H9 (cell line): ENCODE data around the gene KCNH5. TPM values are rescaled to one million over a fixed set of nuclear protein-coding genes. Genes with fewer than 3 reads are reported as not detected.
A peak's percentile ranks its signal among the peaks of the same experiment; 100 is the strongest.

Experiments
- DNase-seq: peaks from one replicate; pipeline ENCODE4 v3.0.0-alpha.2; 2017
- H2AFZ ChIP-seq: one replicate; pipeline ENCODE4 v1.6.1; 2013; ENCODE audit warnings: mild to moderate bottlenecking, low read length, control low read depth, moderate library complexity
- H2AK5ac ChIP-seq: 2 replicates; pipeline ENCODE4 v1.6.1; 2013; ENCODE audit warnings: low read length, control low read depth, mixed read lengths; ENCODE audit not compliant: insufficient read length
- H2BK120ac ChIP-seq: one replicate; pipeline ENCODE4 v1.6.1; 2013; ENCODE audit warnings: low read depth, mild to moderate bottlenecking, low read length, control low read depth, inconsistent platforms; ENCODE audit not compliant: poor library complexity, severe bottlenecking
- H2BK12ac ChIP-seq: 2 replicates; pipeline ENCODE4 v1.6.1; 2013; ENCODE audit warnings: low read length, control low read depth, mixed read lengths, low read depth; ENCODE audit not compliant: insufficient read length
- H2BK15ac ChIP-seq: 2 replicates; pipeline ENCODE4 v1.6.1; 2013; ENCODE audit warnings: low read depth, low read length, control low read depth
- H2BK20ac ChIP-seq: one replicate; pipeline ENCODE4 v1.6.1; 2013; ENCODE audit warnings: low read depth, mild to moderate bottlenecking, low read length, control low read depth, inconsistent platforms; ENCODE audit not compliant: poor library complexity, severe bottlenecking
- H2BK5ac ChIP-seq: 2 replicates; pipeline ENCODE4 v1.6.1; 2013; ENCODE audit warnings: low read length, control low read depth, mixed read lengths; ENCODE audit not compliant: insufficient read length
- H3K14ac ChIP-seq: 2 replicates; pipeline ENCODE4 v1.6.1; 2013; ENCODE audit warnings: low read length, control low read depth; ENCODE audit not compliant: insufficient read depth
- H3K18ac ChIP-seq: 2 replicates; pipeline ENCODE4 v1.6.1; 2013; ENCODE audit warnings: low read depth, mild to moderate bottlenecking, mixed read lengths, low read length, control low read depth; ENCODE audit not compliant: insufficient read length
- H3K23ac ChIP-seq: 2 replicates; pipeline ENCODE4 v1.6.1; 2013; ENCODE audit warnings: low read length, control low read depth, mixed read lengths, low read depth; ENCODE audit not compliant: insufficient read length
- H3K23me2 ChIP-seq: 2 replicates; pipeline ENCODE4 v1.6.1; 2013; ENCODE audit warnings: low read depth, mild to moderate bottlenecking, mixed read lengths, low read length, control low read depth; ENCODE audit not compliant: insufficient read length, poor library complexity, severe bottlenecking
- H3K27ac ChIP-seq: 2 replicates; pipeline ENCODE4 v1.5.1; 2013; ENCODE audit warnings: low read length, control low read depth, mixed read lengths, low read depth; ENCODE audit not compliant: insufficient read length
- H3K27me3 ChIP-seq: 2 replicates; pipeline ENCODE4 v1.6.1; 2013; ENCODE audit warnings: low read length, control low read depth, inconsistent platforms; ENCODE audit not compliant: insufficient read depth
- H3K4ac ChIP-seq: 2 replicates; pipeline ENCODE4 v1.6.1; 2013; ENCODE audit warnings: low read depth, mild to moderate bottlenecking, control low read depth, inconsistent platforms, low read length, moderate library complexity
- H3K4me1 ChIP-seq: 2 replicates; pipeline ENCODE4 v1.6.1; 2013; ENCODE audit warnings: low read length, control low read depth, inconsistent platforms; ENCODE audit not compliant: insufficient read depth
- H3K4me2 ChIP-seq: 2 replicates; pipeline ENCODE4 v1.6.1; 2013; ENCODE audit warnings: low read length, control low read depth, mixed read lengths; ENCODE audit not compliant: insufficient read length, insufficient read depth
- H3K56ac ChIP-seq: 2 replicates; pipeline ENCODE4 v1.6.1; 2013; ENCODE audit warnings: low read depth, mild to moderate bottlenecking, mixed read lengths, low read length, control low read depth; ENCODE audit not compliant: insufficient read length
- H3K79me1 ChIP-seq: 2 replicates; pipeline ENCODE4 v1.6.1; 2013; ENCODE audit warnings: low read depth, mild to moderate bottlenecking, moderate library complexity, low read length, control low read depth, inconsistent platforms; ENCODE audit not compliant: insufficient read depth, poor library complexity, severe bottlenecking
- H3K79me2 ChIP-seq: 2 replicates; pipeline ENCODE4 v1.6.1; 2013; ENCODE audit warnings: low read length, control low read depth, inconsistent platforms; ENCODE audit not compliant: insufficient read depth
- H3K9ac ChIP-seq: 2 replicates; pipeline ENCODE4 v1.6.1; 2013; ENCODE audit warnings: low read length, control low read depth, mixed read lengths; ENCODE audit not compliant: insufficient read length; ENCODE audit errors: extremely low read depth
- H3K9me3 ChIP-seq: one replicate; pipeline ENCODE4 v1.6.1; 2013; ENCODE audit warnings: low read depth, low read length, inconsistent platforms; ENCODE audit not compliant: control insufficient read depth
- H3T11ph ChIP-seq: one replicate; pipeline ENCODE4 v1.6.1; 2013; ENCODE audit warnings: mild to moderate bottlenecking, low read length, control low read depth, inconsistent platforms
- H4K20me1 ChIP-seq: one replicate; pipeline ENCODE4 v1.6.1; 2013; ENCODE audit not compliant: control insufficient read depth, insufficient read length, insufficient read depth
- H4K5ac ChIP-seq: 2 replicates; pipeline ENCODE4 v1.6.1; 2013; ENCODE audit warnings: low read depth, mild to moderate bottlenecking, mixed read lengths, low read length, control low read depth; ENCODE audit not compliant: insufficient read length
- H4K8ac ChIP-seq: replicated peaks from 2 replicates; pipeline ENCODE4 v1.6.1; 2013; ENCODE audit warnings: low read length, control low read depth, mixed read lengths, low read depth; ENCODE audit not compliant: insufficient read length
- H4K91ac ChIP-seq: 2 replicates; pipeline ENCODE4 v1.6.1; 2013; ENCODE audit warnings: low read depth, mild to moderate bottlenecking, moderate library complexity, mixed read lengths, low read length, control low read depth; ENCODE audit not compliant: insufficient read length
- H3K27ac Mint-ChIP-seq, 3 experiments: 2 replicates in 2 of 3; 3 replicates in 1 of 3; pipeline ENCODE4 v1.8.0; 2020 to 2021; ENCODE audit warnings: mixed read lengths in 3 of 3, mild to moderate bottlenecking in 1 of 3, moderate library complexity in 1 of 3
- H3K27me3 Mint-ChIP-seq: 2 replicates; pipeline ENCODE4 v1.8.0; 2021; ENCODE audit warnings: low read depth, mild to moderate bottlenecking, moderate library complexity, mixed read lengths
- H3K36me3 Mint-ChIP-seq, 3 experiments: 2 replicates in 2 of 3; 3 replicates in 1 of 3; pipeline ENCODE4 v1.8.0; 2020 to 2021; ENCODE audit warnings: low read depth in 3 of 3, mixed read lengths in 3 of 3; ENCODE audit not compliant: insufficient read depth in 1 of 3
- H3K4me1 Mint-ChIP-seq, 2 experiments: 2 replicates each; pipeline ENCODE4 v1.8.0; 2020; ENCODE audit warnings: mixed read lengths in 2 of 2
- H3K4me3 Mint-ChIP-seq, 2 experiments: 2 replicates in 1 of 2; 3 replicates in 1 of 2; pipeline ENCODE4 v1.8.0; 2020 to 2021; ENCODE audit warnings: mild to moderate bottlenecking in 2 of 2, mixed read lengths in 2 of 2, moderate library complexity in 1 of 2
- H3K9me3 Mint-ChIP-seq, 2 experiments: 2 replicates in 1 of 2; 3 replicates in 1 of 2; pipeline ENCODE4 v1.8.0; 2020; ENCODE audit warnings: mild to moderate bottlenecking in 2 of 2, mixed read lengths in 2 of 2, moderate library complexity in 1 of 2
- CTCF ChIP-seq: fragments of 200-600 bp; sonication (generic); conservative IDR thresholded peaks from 3 replicates; pipeline ENCODE4 v1.8.0; 2021; ENCODE audit warnings: antibody characterized with exemption, mild to moderate bottlenecking
- WGBS: extraction: QIAGEN DNeasy Blood & Tissue Kit; methylation state at CpG from one replicate; pipeline ENCODE4 v1.1.7; 2013; ENCODE audit warnings: missing lambda C conversion rate, low lambda C conversion rate, mixed read lengths; ENCODE audit not compliant: insufficient read length; ENCODE audit errors: extremely low coverage; 5-methylcytosine and 5-hydroxymethylcytosine counted together
- total RNA-seq: library from RNA; stranded (reverse); gene quantifications from 2 replicates; pipeline ENCODE4 v1.2.1, GENCODE V29; 2021

The KCNH5 gene
- total RNA-seq, 1 experiment from 2014 or later = 0.42 TPM

- peaks cover 3 to 5% of the 10 kb centered on the region in 2 experiments for H3K9me3 Mint-ChIP-seq
- Histone ChIP-seq H2BK12ac (no peak overlapping the region), H3K56ac (no peak overlapping the region), H3K23me2 (no peaks in the 10 kb centered on the region), H4K20me1 (no peaks in the 10 kb centered on the region), H2AK5ac (no peak overlapping the region), H2AFZ (no peak overlapping the region), H4K91ac (no peak overlapping the region), H3K27me3 (no peaks in the 10 kb centered on the region), H3K9me3 (no peaks in the 10 kb centered on the region), H2BK15ac (no peak overlapping the region), H3K9ac (no peak overlapping the region), H3K14ac (no peak overlapping the region), H3K27ac (no peak overlapping the region), H4K8ac (no peak overlapping the region), H2BK120ac (no peak overlapping the region), H4K5ac (no peak overlapping the region), H3K4me2 (no peak overlapping the region), H2BK20ac (no peak overlapping the region), H3K18ac (no peak overlapping the region), H3K79me1 (no peaks in the 10 kb centered on the region), H3K4me1 (peaks cover 4% of the 10 kb centered on the region; the same call in 1 of the 2 replicates), H3K79me2 (no peaks in the 10 kb centered on the region), H3T11ph (no peak overlapping the region), H3K23ac (no peak overlapping the region), H2BK5ac (no peak overlapping the region), H3K4ac (no peak overlapping the region)
- H3K27ac Mint-ChIP-seq = peak overlapping the region in 2 of 3 experiments; percentile 10 to 75; a peak in 4 of 7 replicates
- peaks cover 15% of the 10 kb centered on the region for H3K27me3 Mint-ChIP-seq
- H3K4me3 Mint-ChIP-seq = peak overlapping the region; percentile 12 to 53
- peak; percentile 38 for DNase-seq
- H3K4me1 Mint-ChIP-seq = peaks cover 41 to 45% of the 10 kb centered on the region in 2 experiments
- H3K36me3 Mint-ChIP-seq = peaks cover 0 to 19% (median 12%) of the 10 kb centered on the region in 3 experiments; a peak in 5 of 7 replicates
- no peak for TF ChIP-seq CTCF
- no CpG with 5 or more reads among the region's 11 CpGs for WGBS
These were observed 382.3 kb downstream of the KCNH5 start for GRCh38 chr14:62662811-62663455.
